ENCODE data around the gene ZSCAN30. TPM values are rescaled to one million over a fixed set of nuclear protein-coding genes. Genes with fewer than 3 reads are reported as not detected.

The ZSCAN30 gene
- total and polyA plus RNA-seq, 2 donors from 2014 or later = 10.0 to 20.7 TPM

- FAIRE-seq (no peak), DNase-seq (no peak)
- H3K36me3 ChIP-seq (ENCODE audit: control insufficient read depth in 2 of 3, insufficient read depth in 3 of 3, low read length in 3 of 3) = peaks cover 25 to 51% (median 44%) of the 10 kb centered on the region in 3 donors
Observed at GRCh38 chr18:35247412-35248249, 42.4 kb downstream of the ZSCAN30 start.

DNA sequence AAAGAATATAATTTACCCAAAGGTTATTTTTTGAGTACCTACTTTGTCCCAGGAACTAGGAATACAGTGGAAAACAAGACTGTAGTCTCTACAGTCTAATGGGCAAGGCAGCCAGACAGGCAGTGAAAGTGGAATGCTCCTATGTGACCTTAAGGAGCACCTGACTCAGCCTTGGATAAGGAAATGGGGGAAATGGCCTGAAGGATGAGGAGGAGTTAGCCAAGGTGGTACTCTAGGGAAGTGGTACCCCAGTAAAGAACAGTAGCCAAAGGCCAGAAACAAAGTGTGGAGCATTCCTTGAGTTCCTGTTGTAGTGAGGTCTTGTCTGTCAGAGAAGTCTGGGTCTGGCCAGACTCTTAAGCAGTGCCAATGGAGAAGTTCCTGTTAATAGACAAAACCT is 43.2 kb downstream of the ZSCAN30 start:
- intact Hi-C loops (cut with DNase I) = no loop called here
- H3K27ac ChIP-seq (ENCODE audit: low read depth in 2 of 2, low read length in 2 of 2) = no peak overlapping the region
- H3K27me3 ChIP-seq (ENCODE audit: control insufficient read depth, insufficient read depth, low read length) = no peaks in the 10 kb centered on the region
- H3K9me3 ChIP-seq (ENCODE audit: control insufficient read depth in 2 of 3, insufficient read depth in 1 of 3, low read length in 3 of 3) = peaks cover 0 to 17% (median 0%) of the 10 kb centered on the region in 3 donors
- FAIRE-seq (no peak), DNase-seq (no peak)
- H3K4me1 ChIP-seq (ENCODE audit: control insufficient read depth in 2 of 3, insufficient read depth in 2 of 3, low read depth in 1 of 3, low read length in 3 of 3) = no peaks in the 10 kb centered on the region
- no peak overlapping the region for H3K9ac ChIP-seq (ENCODE audit: low read length in 3 of 3)
- H3K4me3 ChIP-seq (ENCODE audit: low read length in 3 of 3) = no peak overlapping the region
- TF ChIP-seq CTCF (IDR thresholded peaks at IDR 0.05; ENCODE audit: borderline replicate concordance, extremely low read depth, insufficient read depth) = no peak
- H3K36me3 ChIP-seq (ENCODE audit: control insufficient read depth in 2 of 3, insufficient read depth in 3 of 3, low read length in 3 of 3) = peaks cover 25 to 54% (median 42%) of the 10 kb centered on the region in 3 donors

More at GRCh38 chr18:35247412-35248249, 42.4 kb downstream of the ZSCAN30 start:
- Histone ChIP-seq H3K4me1 (ENCODE audit: control insufficient read depth in 2 of 3, insufficient read depth in 2 of 3, low read depth in 1 of 3, low read length in 3 of 3) (no peaks in the 10 kb centered on the region), H3K9ac (ENCODE audit: low read length in 3 of 3) (no peak overlapping the region), H3K9me3 (ENCODE audit: control insufficient read depth in 2 of 3, insufficient read depth in 1 of 3, low read length in 3 of 3) (peaks cover 0 to 17% (median 0%) of the 10 kb centered on the region in 3 donors), H3K27ac (ENCODE audit: low read depth in 2 of 2, low read length in 2 of 2) (no peak overlapping the region), H3K4me3 (ENCODE audit: low read length in 3 of 3) (no peak overlapping the region), H3K27me3 (ENCODE audit: control insufficient read depth, insufficient read depth, low read length) (no peaks in the 10 kb centered on the region)
- TF ChIP-seq CTCF (IDR thresholded peaks at IDR 0.05; ENCODE audit: borderline replicate concordance, extremely low read depth, insufficient read depth) = no peak
- intact Hi-C loops (cut with DNase I) = no loop called here

DNA sequence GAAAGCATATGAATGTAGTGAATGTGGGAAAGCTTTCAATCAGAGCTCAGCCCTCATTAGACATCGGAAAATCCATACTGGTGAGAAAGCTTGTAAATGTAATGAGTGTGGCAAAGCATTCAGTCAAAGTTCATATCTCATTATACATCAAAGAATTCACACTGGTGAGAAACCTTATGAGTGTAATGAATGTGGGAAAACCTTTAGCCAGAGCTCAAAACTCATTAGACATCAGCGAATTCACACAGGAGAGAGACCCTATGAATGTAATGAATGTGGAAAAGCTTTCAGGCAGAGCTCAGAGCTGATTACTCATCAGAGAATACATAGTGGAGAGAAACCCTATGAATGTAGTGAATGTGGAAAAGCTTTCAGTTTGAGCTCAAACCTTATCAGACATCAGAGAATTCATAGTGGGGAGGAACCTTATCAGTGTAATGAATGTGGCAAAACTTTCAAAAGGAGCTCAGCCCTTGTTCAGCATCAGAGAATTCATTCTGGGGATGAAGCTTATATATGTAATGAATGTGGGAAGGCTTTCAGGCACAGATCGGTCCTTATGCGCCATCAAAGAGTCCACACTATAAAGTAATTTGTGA is 44.2 kb downstream of the ZSCAN30 start:
- intact Hi-C loops (cut with DNase I) = no loop called here
- no peak for TF ChIP-seq CTCF (IDR thresholded peaks at IDR 0.05; ENCODE audit: borderline replicate concordance, extremely low read depth, insufficient read depth)
- no peak for DNase-seq
- H3K36me3 ChIP-seq (ENCODE audit: control insufficient read depth in 2 of 3, insufficient read depth in 3 of 3, low read length in 3 of 3) = peaks cover 25 to 54% (median 42%) of the 10 kb centered on the region in 3 donors
- no peak overlapping the region for H3K4me3 ChIP-seq (ENCODE audit: low read length in 3 of 3)
- peaks cover 0 to 12% (median 0%) of the 10 kb centered on the region in 3 donors for H3K9me3 ChIP-seq (ENCODE audit: control insufficient read depth in 2 of 3, insufficient read depth in 1 of 3, low read length in 3 of 3)
- H3K9ac ChIP-seq (ENCODE audit: low read length in 3 of 3) = no peak overlapping the region
- no peaks in the 10 kb centered on the region for H3K4me1 ChIP-seq (ENCODE audit: control insufficient read depth in 2 of 3, insufficient read depth in 2 of 3, low read depth in 1 of 3, low read length in 3 of 3)
- no peaks in the 10 kb centered on the region for H3K27me3 ChIP-seq (ENCODE audit: control insufficient read depth, insufficient read depth, low read length)
- no peak for FAIRE-seq
- H3K27ac ChIP-seq (ENCODE audit: low read depth in 2 of 2, low read length in 2 of 2) = no peak overlapping the region

Measured in kidney (tissue), 14 donors.